ENCODE data around the gene CALHM1. TPM values are rescaled to one million over a fixed set of nuclear protein-coding genes. Genes with fewer than 3 reads are reported as not detected.

Gene CALHM1, protein sequence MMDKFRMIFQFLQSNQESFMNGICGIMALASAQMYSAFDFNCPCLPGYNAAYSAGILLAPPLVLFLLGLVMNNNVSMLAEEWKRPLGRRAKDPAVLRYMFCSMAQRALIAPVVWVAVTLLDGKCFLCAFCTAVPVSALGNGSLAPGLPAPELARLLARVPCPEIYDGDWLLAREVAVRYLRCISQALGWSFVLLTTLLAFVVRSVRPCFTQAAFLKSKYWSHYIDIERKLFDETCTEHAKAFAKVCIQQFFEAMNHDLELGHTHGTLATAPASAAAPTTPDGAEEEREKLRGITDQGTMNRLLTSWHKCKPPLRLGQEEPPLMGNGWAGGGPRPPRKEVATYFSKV
- not detected in 5 replicates for total RNA-seq (2022; extraction: Qiagen RNA extraction; ENCODE audit: low read depth)

DNA sequence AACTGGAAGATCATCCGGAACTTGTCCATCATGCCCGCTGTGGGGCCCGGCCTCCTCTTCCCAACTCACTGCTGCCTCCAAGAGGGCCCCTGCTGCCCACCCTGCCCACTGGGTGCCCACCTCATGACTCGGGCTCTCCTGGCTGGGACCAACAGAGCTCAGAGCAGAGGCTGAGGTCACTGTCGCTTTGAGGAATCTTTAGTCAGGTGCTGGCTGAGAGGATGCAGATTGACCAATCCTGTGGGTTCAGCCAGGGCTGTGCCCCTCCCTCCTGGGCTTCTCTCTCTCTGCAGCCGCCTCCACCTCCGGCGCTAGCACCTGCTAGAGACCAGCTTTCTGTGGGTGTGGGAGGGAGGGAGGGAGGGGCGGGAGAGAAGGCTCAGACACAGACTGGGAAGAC is at the start of gene CALHM1:
CALHM1 (minus strand) TSS at position 181 of the 400 bp plus-strand sequence; CDS start at position 32, 149 bp downstream.

DNA sequence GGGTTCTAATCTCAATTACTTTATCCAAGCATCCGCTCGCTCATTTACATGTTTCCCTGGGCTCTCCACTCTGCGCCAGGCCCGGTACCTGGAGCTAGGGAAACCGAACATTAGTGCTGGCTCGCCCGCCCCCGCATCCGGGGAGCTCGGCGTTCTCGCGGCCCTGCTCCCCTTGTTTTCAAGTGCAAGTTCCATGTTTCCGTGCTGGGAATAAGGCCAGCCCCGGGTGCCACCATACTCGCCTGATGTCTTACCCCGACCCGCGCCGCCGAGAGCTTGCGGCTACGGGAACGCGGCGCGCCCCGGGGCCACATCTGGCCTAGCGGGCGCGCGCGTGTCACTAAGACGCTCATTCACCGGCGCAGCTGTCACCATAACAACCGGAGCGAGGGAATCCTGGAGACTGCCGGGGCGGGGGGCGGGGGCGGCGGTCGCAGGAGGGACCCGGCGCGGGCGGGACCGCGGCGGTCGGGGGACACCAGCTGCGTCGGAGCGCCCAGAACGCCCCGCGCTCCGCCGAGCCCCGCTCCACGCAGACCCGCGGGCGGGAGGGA is 34.7 kb upstream of the CALHM1 start, which contains the start of gene NEURL1:
NEURL1 (plus strand) TSS at position 344 of the 554 bp plus-strand sequence. CDS start 683 bp downstream, outside the sequence.

DNA sequence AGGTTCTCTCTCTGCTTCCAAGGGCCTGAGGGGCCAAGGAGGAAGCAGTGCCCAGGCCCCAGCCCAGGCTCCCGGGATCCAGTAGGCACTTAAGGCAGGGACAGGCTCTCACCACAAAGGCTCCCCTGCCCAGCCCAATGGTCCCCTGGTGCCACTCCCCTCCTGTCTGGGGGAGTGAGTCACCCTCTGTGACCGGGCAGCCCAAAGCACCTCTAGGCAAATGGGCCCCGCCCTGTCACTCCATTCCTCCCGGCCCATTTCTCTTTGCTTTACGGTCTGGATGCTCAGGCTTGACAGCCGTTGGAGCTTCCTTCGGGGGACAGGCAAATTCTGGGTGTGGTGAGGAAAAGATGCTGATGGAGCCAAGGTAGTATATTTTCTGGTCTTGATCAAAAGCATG is 20.4 kb upstream of the CALHM1 start, which contains the start of gene CALHM3:
CALHM3 (minus strand) TSS at position 106 of the 400 bp plus-strand sequence. CDS start 208 bp downstream, outside the sequence.

DNA sequence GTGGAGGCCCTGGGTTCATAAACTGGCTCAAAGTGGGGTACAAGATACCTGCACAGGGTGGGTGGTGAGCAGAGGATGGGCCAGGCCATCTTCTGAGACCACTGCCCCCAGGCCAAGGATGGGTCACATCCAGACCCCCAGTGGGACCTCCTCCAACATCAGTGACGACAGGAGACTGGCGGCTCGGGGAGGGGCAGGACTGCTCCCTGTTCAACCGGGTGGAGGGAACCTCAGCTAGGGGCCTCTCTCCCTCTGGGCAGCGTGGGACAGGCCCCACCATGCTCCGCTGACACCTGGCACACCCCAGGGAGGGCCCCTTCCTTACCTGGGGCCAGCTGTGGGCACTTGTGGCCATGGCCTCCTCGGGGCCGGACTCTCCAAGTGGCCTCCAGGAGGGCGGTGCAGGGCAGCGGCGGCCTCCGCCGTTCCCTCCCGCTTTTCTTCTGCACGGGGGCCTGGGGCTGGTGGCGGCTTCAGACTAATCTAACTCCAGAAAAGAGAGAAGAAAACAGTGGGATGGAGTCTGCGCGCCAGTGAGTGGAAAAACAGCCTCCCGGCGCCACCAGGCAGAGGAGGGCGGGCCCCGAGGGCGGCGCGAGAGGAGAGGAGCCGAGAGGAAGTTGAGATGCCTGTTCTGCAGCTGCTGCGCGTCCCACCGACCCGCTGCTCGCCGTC is 6.7 kb downstream of the CALHM1 start, which contains the start of gene CALHM2:
CALHM2 (minus strand) TSS at position 540 of the 675 bp plus-strand sequence. CDS start 2,429 bp downstream, outside the sequence.

Other genes starting within 250 kb of the CALHM1 start
- 0.06 TPM in 1 of 5 replicates, not detected in the others for gene RPEL1, start 213.0 kb downstream of the CALHM1 start, total RNA-seq (2022; extraction: Qiagen RNA extraction; ENCODE audit: low read depth)
- 22.8 to 32.7 TPM (median 26.1 TPM) in 5 replicates for gene INA, start 181.8 kb downstream of the CALHM1 start, total RNA-seq (2022; extraction: Qiagen RNA extraction; ENCODE audit: low read depth)
- 10.5 to 13.3 TPM (median 10.9 TPM) in 5 replicates for gene PCGF6, start 107.8 kb downstream of the CALHM1 start, total RNA-seq (2022; extraction: Qiagen RNA extraction; ENCODE audit: low read depth)
- 3.9 to 4.3 TPM (median 4.0 TPM) in 5 replicates for gene TAF5, start 90.9 kb downstream of the CALHM1 start, total RNA-seq (2022; extraction: Qiagen RNA extraction; ENCODE audit: low read depth)
- 436 to 540 TPM (median 498 TPM) in 5 replicates for gene ATP5MK, start 62.4 kb downstream of the CALHM1 start, total RNA-seq (2022; extraction: Qiagen RNA extraction; ENCODE audit: low read depth)
- 38.8 to 42.0 TPM (median 40.2 TPM) in 5 replicates for gene PDCD11, start 62.3 kb downstream of the CALHM1 start, total RNA-seq (2022; extraction: Qiagen RNA extraction; ENCODE audit: low read depth)
- 4.5 to 5.5 TPM (median 4.9 TPM) in 5 replicates for gene CALHM2, start 6.5 kb downstream of the CALHM1 start, total RNA-seq (2022; extraction: Qiagen RNA extraction; ENCODE audit: low read depth)
- 0.21 to 0.63 TPM (median 0.36 TPM) in 5 replicates for gene CALHM3, start 20.3 kb upstream of the CALHM1 start, total RNA-seq (2022; extraction: Qiagen RNA extraction; ENCODE audit: low read depth)
- 0.21 to 0.54 TPM (median 0.43 TPM) in 5 replicates for gene NEURL1, start 34.8 kb upstream of the CALHM1 start, total RNA-seq (2022; extraction: Qiagen RNA extraction; ENCODE audit: low read depth)

Data from A549 treated with CpdA at 1 μM for 4 hours (cell line).